ENCODE results near the gene RAPSN.

RAPSN gene

GRCh38 chr11:47434011-47434786 lies 14.7 kb downstream of the RAPSN start:
- H3K36me3 ChIP-seq (ENCODE audit: insufficient read depth, low read length), result no peaks in the 10 kb centered on the region
- H3K9ac ChIP-seq (ENCODE audit: low read depth, low read length), result no peak overlapping the region
- H3K4me1 ChIP-seq (ENCODE audit: insufficient read depth, low read length), result no peaks in the 10 kb centered on the region
- H3K9me3 ChIP-seq (ENCODE audit: control insufficient read depth, insufficient read depth, low read length), result no peaks in the 10 kb centered on the region

- no peaks in the 10 kb centered on the region for H3K9me3 ChIP-seq (ENCODE audit: control insufficient read depth, insufficient read depth, low read length)
- H3K4me1 ChIP-seq (ENCODE audit: insufficient read depth, low read length), result no peaks in the 10 kb centered on the region
- no peak overlapping the region for H3K9ac ChIP-seq (ENCODE audit: low read depth, low read length)
- H3K36me3 ChIP-seq (ENCODE audit: insufficient read depth, low read length), result no peaks in the 10 kb centered on the region
Measured at GRCh38 chr11:47433157-47433556, 15.8 kb downstream of the RAPSN start.

GRCh38 chr11:47431356-47432083 lies 17.4 kb downstream of the RAPSN start:
- Histone ChIP-seq H3K4me1 (ENCODE audit: insufficient read depth, low read length) (no peaks in the 10 kb centered on the region), H3K36me3 (ENCODE audit: insufficient read depth, low read length) (no peaks in the 10 kb centered on the region), H3K9me3 (ENCODE audit: control insufficient read depth, insufficient read depth, low read length) (no peaks in the 10 kb centered on the region), H3K9ac (ENCODE audit: low read depth, low read length) (no peak overlapping the region)

- H3K4me1 ChIP-seq (ENCODE audit: insufficient read depth, low read length), result no peaks in the 10 kb centered on the region
- no peak overlapping the region for H3K9ac ChIP-seq (ENCODE audit: low read depth, low read length)
- no peaks in the 10 kb centered on the region for H3K9me3 ChIP-seq (ENCODE audit: control insufficient read depth, insufficient read depth, low read length)
- H3K36me3 ChIP-seq (ENCODE audit: insufficient read depth, low read length), result no peaks in the 10 kb centered on the region
Measured at GRCh38 chr11:47430524-47430923, 18.4 kb downstream of the RAPSN start.

GRCh38 chr11:47426062-47426956 lies 22.6 kb downstream of the RAPSN start, which contains the start of gene PSMC3:
Gene PSMC3 (minus strand): TSS chr11:47426439. CDS start chr11:47426279, 160 bp downstream.
- H3K9ac ChIP-seq (ENCODE audit: low read depth, low read length), result peak within 1 kb of the TSS; percentile 94
- H3K4me1 ChIP-seq (ENCODE audit: insufficient read depth, low read length), result 0 out of 2 replicates have a peak, but pooled peaks cover 7% of the 10 kb centered on the region
- H3K9me3 ChIP-seq (ENCODE audit: control insufficient read depth, insufficient read depth, low read length), result no peaks in the 10 kb centered on the region
- H3K36me3 ChIP-seq (ENCODE audit: insufficient read depth, low read length), result peaks cover 18% of the 10 kb centered on the region

GRCh38 chr11:47425611-47426010 lies 23.3 kb downstream of the RAPSN start:
- Histone ChIP-seq H3K9me3 (ENCODE audit: control insufficient read depth, insufficient read depth, low read length) (no peaks in the 10 kb centered on the region), H3K4me1 (ENCODE audit: insufficient read depth, low read length) (0 out of 2 replicates have a peak, but pooled peaks cover 7% of the 10 kb centered on the region), H3K9ac (ENCODE audit: low read depth, low read length) (peak overlapping the region; percentile 94), H3K36me3 (ENCODE audit: insufficient read depth, low read length) (peaks cover 20% of the 10 kb centered on the region)

- H3K9me3 ChIP-seq (ENCODE audit: control insufficient read depth, insufficient read depth, low read length), result no peaks in the 10 kb centered on the region
- H3K9ac ChIP-seq (ENCODE audit: low read depth, low read length), result no peak overlapping the region
- H3K4me1 ChIP-seq (ENCODE audit: insufficient read depth, low read length), result no peaks in the 10 kb centered on the region
- peaks cover 16% of the 10 kb centered on the region for H3K36me3 ChIP-seq (ENCODE audit: insufficient read depth, low read length)
Measured at GRCh38 chr11:47418454-47419259, 30.3 kb downstream of the RAPSN start.

- H3K36me3 ChIP-seq (ENCODE audit: insufficient read depth, low read length), result peaks cover 14% of the 10 kb centered on the region
- H3K9ac ChIP-seq (ENCODE audit: low read depth, low read length), result no peak overlapping the region
- no peaks in the 10 kb centered on the region for H3K4me1 ChIP-seq (ENCODE audit: insufficient read depth, low read length)
- H3K9me3 ChIP-seq (ENCODE audit: control insufficient read depth, insufficient read depth, low read length), result no peaks in the 10 kb centered on the region
Measured at GRCh38 chr11:47417712-47418111, 31.2 kb downstream of the RAPSN start.

GRCh38 chr11:47415949-47416472 lies 32.9 kb downstream of the RAPSN start:
- no peak overlapping the region for H3K9ac ChIP-seq (ENCODE audit: low read depth, low read length)
- peaks cover 7% of the 10 kb centered on the region; the same call in 1 of the 2 replicates for H3K36me3 ChIP-seq (ENCODE audit: insufficient read depth, low read length)
- no peaks in the 10 kb centered on the region for H3K4me1 ChIP-seq (ENCODE audit: insufficient read depth, low read length)
- H3K9me3 ChIP-seq (ENCODE audit: control insufficient read depth, insufficient read depth, low read length), result no peaks in the 10 kb centered on the region

- Histone ChIP-seq H3K36me3 (ENCODE audit: insufficient read depth, low read length) (peaks cover 2% of the 10 kb centered on the region), H3K9ac (ENCODE audit: low read depth, low read length) (no peak overlapping the region), H3K9me3 (ENCODE audit: control insufficient read depth, insufficient read depth, low read length) (no peaks in the 10 kb centered on the region), H3K4me1 (ENCODE audit: insufficient read depth, low read length) (no peaks in the 10 kb centered on the region)
Measured at GRCh38 chr11:47415091-47415854, 33.7 kb downstream of the RAPSN start.

GRCh38 chr11:47414685-47415070 lies 34.3 kb downstream of the RAPSN start:
- no peaks in the 10 kb centered on the region for H3K9me3 ChIP-seq (ENCODE audit: control insufficient read depth, insufficient read depth, low read length)
- no peak overlapping the region for H3K9ac ChIP-seq (ENCODE audit: low read depth, low read length)
- no peaks in the 10 kb centered on the region for H3K4me1 ChIP-seq (ENCODE audit: insufficient read depth, low read length)
- no peaks in the 10 kb centered on the region; the same call in none of the 2 replicates for H3K36me3 ChIP-seq (ENCODE audit: insufficient read depth, low read length)

- Histone ChIP-seq H3K9ac (ENCODE audit: low read depth, low read length) (no peak overlapping the region), H3K4me1 (ENCODE audit: insufficient read depth, low read length) (peaks cover 4% of the 10 kb centered on the region; the same call in 1 of the 2 replicates), H3K36me3 (ENCODE audit: insufficient read depth, low read length) (no peaks in the 10 kb centered on the region; the same call in none of the 2 replicates), H3K9me3 (ENCODE audit: control insufficient read depth, insufficient read depth, low read length) (no peaks in the 10 kb centered on the region)
Measured at GRCh38 chr11:47413908-47414684, 34.8 kb downstream of the RAPSN start.
